Thyroid gland (tissue), 4 donors: ENCODE results near the gene DSEL.

ENCODE experiments used
- CTCF ChIP-seq, 6 experiments: fragments of 200-600 bp in 3 of 6; fragments of 450-650 bp in 3 of 6; sonication (generic) in 3 of 6; IDR thresholded peaks; one replicate each; pipeline ENCODE4 v1.5.1; 2016 to 2019; ENCODE audit warnings: antibody characterized with exemption in 6 of 6, mild to moderate bottlenecking in 2 of 6, inconsistent platforms in 1 of 6, moderate library complexity in 1 of 6
- POLR2A ChIP-seq, 2 donors: fragments of 450-650 bp; IDR thresholded peaks; one replicate each; pipeline ENCODE4 v1.6.1; 2017; ENCODE audit warnings: antibody characterized with exemption in 2 of 2, mild to moderate bottlenecking in 2 of 2, moderate library complexity in 1 of 2

- TF ChIP-seq POLR2A (IDR thresholded peaks at IDR 0.05) = no peak
- no peak for TF ChIP-seq CTCF (IDR thresholded peaks at IDR 0.05)
Measured at GRCh38 chr18:67525328-67526099, 9.0 kb upstream of the DSEL start.
